GM23338 (cell line): ENCODE measurements around the gene CRYBG2. TPM values are rescaled to one million over a fixed set of nuclear protein-coding genes. Genes with fewer than 3 reads are reported as not detected.
A peak's percentile ranks its signal among the peaks of the same experiment; 100 is the strongest.

ENCODE experiments used
- ATAC-seq: fragments of 200-7000 bp; cut with Tn5 transposase; 3 replicates; pipeline ENCODE4 v1.9.1; 2020
- DNase-seq: peaks from one replicate; pipeline ENCODE4 v3.0.0-alpha.2; 2015; ENCODE audit warnings: low spot score
- H2AFZ ChIP-seq: fragments of 200-600 bp; sonication (generic); 2 replicates; pipeline ENCODE4 v1.8.0; 2016; ENCODE audit warnings: antibody characterized with exemption, mild to moderate bottlenecking, moderate library complexity
- H3F3A ChIP-seq: fragments of 200-600 bp; sonication (generic); replicated peaks from 2 replicates; pipeline ENCODE4 v1.8.0; 2017; ENCODE audit warnings: antibody characterized with exemption, mixed run types, low read depth
- H3K27ac ChIP-seq: fragments of 200-600 bp; sonication (generic); 2 replicates; pipeline ENCODE4 v1.6.1; 2016; ENCODE audit warnings: low read depth
- H3K27me3 ChIP-seq: fragments of 200-600 bp; sonication (generic); 2 replicates; pipeline ENCODE4 v1.8.0; 2016; ENCODE audit warnings: mild to moderate bottlenecking, mixed run types, moderate library complexity; ENCODE audit not compliant: insufficient read depth
- H3K36me3 ChIP-seq: fragments of 200-600 bp; sonication (generic); 2 replicates; pipeline ENCODE4 v1.8.0; 2016; ENCODE audit warnings: mild to moderate bottlenecking; ENCODE audit not compliant: insufficient read depth
- H3K4me1 ChIP-seq: fragments of 200-600 bp; sonication (generic); 2 replicates; pipeline ENCODE4 v1.8.0; 2016; ENCODE audit warnings: mild to moderate bottlenecking, moderate library complexity; ENCODE audit not compliant: insufficient read depth
- H3K4me2 ChIP-seq: fragments of 200-600 bp; sonication (generic); 2 replicates; pipeline ENCODE4 v1.7.1; 2017; ENCODE audit warnings: mixed run types
- H3K4me3 ChIP-seq: fragments of 200-600 bp; sonication (generic); 2 replicates; pipeline ENCODE4 v1.6.1; 2016; ENCODE audit warnings: mixed run types
- H3K79me2 ChIP-seq: fragments of 200-600 bp; sonication (generic); replicated peaks from 2 replicates; pipeline ENCODE4 v1.8.0; 2017; ENCODE audit warnings: mild to moderate bottlenecking; ENCODE audit not compliant: insufficient read depth
- H3K9me2 ChIP-seq: fragments of 200-600 bp; sonication (generic); 2 replicates; pipeline ENCODE4 v1.8.0; 2017; ENCODE audit not compliant: insufficient read depth
- H4K20me1 ChIP-seq: fragments of 200-600 bp; sonication (generic); replicated peaks from 2 replicates; pipeline ENCODE4 v1.8.0; 2017; ENCODE audit warnings: mild to moderate bottlenecking; ENCODE audit not compliant: insufficient read depth
- H3K27ac Mint-ChIP-seq: 2 replicates; pipeline ENCODE4 v1.8.0; 2020; ENCODE audit warnings: inconsistent platforms, mild to moderate bottlenecking, moderate library complexity, mixed read lengths
- H3K27me3 Mint-ChIP-seq: 3 replicates; pipeline ENCODE4 v1.8.0; 2022; ENCODE audit warnings: low read depth, mild to moderate bottlenecking, moderate library complexity, mixed read lengths, inconsistent platforms; ENCODE audit not compliant: insufficient read depth, poor library complexity
- H3K36me3 Mint-ChIP-seq: 3 replicates; pipeline ENCODE4 v1.8.0; 2021; ENCODE audit warnings: low read depth, mild to moderate bottlenecking, inconsistent platforms, moderate library complexity, mixed read lengths
- H3K4me1 Mint-ChIP-seq: 3 replicates; pipeline ENCODE4 v1.8.0; 2020; ENCODE audit warnings: mild to moderate bottlenecking, inconsistent platforms, mixed read lengths
- H3K4me3 Mint-ChIP-seq: 3 replicates; pipeline ENCODE4 v1.8.0; 2021; ENCODE audit warnings: moderate library complexity, mild to moderate bottlenecking, inconsistent platforms, mixed read lengths
- H3K9me3 Mint-ChIP-seq: 3 replicates; pipeline ENCODE4 v1.8.0; 2020; ENCODE audit warnings: moderate library complexity, mild to moderate bottlenecking, inconsistent platforms, mixed read lengths
- CREB1 ChIP-seq: fragments of 250-450 bp; sonication (Bioruptor Pico); IDR thresholded peaks from 2 replicates; pipeline ENCODE4 v1.5.0; 2020; ENCODE audit warnings: low read depth, mild to moderate bottlenecking, moderate library complexity
- EZH2 ChIP-seq: fragments of 200-600 bp; sonication (generic); IDR thresholded peaks from one replicate; pipeline ENCODE4 v1.8.0; 2017; ENCODE audit warnings: antibody characterized with exemption, mild to moderate bottlenecking, low read depth; ENCODE audit not compliant: unreplicated experiment
- JUNB ChIP-seq: IDR thresholded peaks from one replicate; pipeline ENCODE4 v1.6.1; 2016; ENCODE audit warnings: antibody characterized with exemption; ENCODE audit not compliant: unreplicated experiment
- REST ChIP-seq: IDR thresholded peaks from one replicate; pipeline ENCODE4 v1.6.1; 2018; ENCODE audit warnings: antibody characterized with exemption; ENCODE audit not compliant: unreplicated experiment
- STAT1 ChIP-seq: IDR thresholded peaks from one replicate; pipeline ENCODE4 v1.6.1; 2016; ENCODE audit warnings: antibody characterized with exemption; ENCODE audit not compliant: unreplicated experiment
- ZNF331 ChIP-seq: fragments of 250-450 bp; sonication (Bioruptor Pico); IDR thresholded peaks from 2 replicates; pipeline ENCODE4 v1.5.0; 2020; ENCODE audit warnings: low read depth, mild to moderate bottlenecking, moderate library complexity
- polyA plus RNA-seq: library from polyadenylated mRNA; unstranded; fragments of >200 nt; fragmentation: Nextera tagmentation; extraction: Ambion mirVana; gene quantifications from 2 replicates; pipeline ENCODE4 v1.2.1, GENCODE V29; 2016
- total RNA-seq: library from RNA; depleted of rRNA; stranded (reverse); fragments of >200 nt; shearing (Covaris generic); gene quantifications from 2 replicates; pipeline ENCODE4 v1.2.3, GENCODE V29; 2014
- TF ChIP-seq, protein P1 (sequence below), 2 experiments: fragments of 200-600 bp in 1 of 2; sonication (generic) in 1 of 2; conservative IDR thresholded peaks; 2 replicates each; pipeline versions ENCODE4 v1.5.1 to v1.6.1; 2016 to 2017; ENCODE audit warnings: antibody characterized with exemption in 2 of 2, low read depth in 2 of 2, mild to moderate bottlenecking in 2 of 2, moderate library complexity in 1 of 2
- TF ChIP-seq, protein P2 (sequence below): fragments of 250-450 bp; sonication (Bioruptor Pico); IDR thresholded peaks from 2 replicates; pipeline ENCODE4 v1.5.0; 2020; ENCODE audit warnings: mild to moderate bottlenecking, moderate library complexity

The CRYBG2 gene
- total and polyA plus RNA-seq, 2 experiments from 2014 or later: 17.6 to 18.4 TPM

- TF ChIP-seq JUNB: no peak
- no peak for TF ChIP-seq EZH2
- TF ChIP-seq ZNF331 (CRISPR knock-in tag): no peak
- TF ChIP-seq, protein P1, sequence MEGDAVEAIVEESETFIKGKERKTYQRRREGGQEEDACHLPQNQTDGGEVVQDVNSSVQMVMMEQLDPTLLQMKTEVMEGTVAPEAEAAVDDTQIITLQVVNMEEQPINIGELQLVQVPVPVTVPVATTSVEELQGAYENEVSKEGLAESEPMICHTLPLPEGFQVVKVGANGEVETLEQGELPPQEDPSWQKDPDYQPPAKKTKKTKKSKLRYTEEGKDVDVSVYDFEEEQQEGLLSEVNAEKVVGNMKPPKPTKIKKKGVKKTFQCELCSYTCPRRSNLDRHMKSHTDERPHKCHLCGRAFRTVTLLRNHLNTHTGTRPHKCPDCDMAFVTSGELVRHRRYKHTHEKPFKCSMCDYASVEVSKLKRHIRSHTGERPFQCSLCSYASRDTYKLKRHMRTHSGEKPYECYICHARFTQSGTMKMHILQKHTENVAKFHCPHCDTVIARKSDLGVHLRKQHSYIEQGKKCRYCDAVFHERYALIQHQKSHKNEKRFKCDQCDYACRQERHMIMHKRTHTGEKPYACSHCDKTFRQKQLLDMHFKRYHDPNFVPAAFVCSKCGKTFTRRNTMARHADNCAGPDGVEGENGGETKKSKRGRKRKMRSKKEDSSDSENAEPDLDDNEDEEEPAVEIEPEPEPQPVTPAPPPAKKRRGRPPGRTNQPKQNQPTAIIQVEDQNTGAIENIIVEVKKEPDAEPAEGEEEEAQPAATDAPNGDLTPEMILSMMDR (conservative IDR thresholded peaks at IDR 0.05; ENCODE audit: low read depth in 2 of 2): no peak
- TF ChIP-seq CREB1: no peak
- TF ChIP-seq, protein P2, sequence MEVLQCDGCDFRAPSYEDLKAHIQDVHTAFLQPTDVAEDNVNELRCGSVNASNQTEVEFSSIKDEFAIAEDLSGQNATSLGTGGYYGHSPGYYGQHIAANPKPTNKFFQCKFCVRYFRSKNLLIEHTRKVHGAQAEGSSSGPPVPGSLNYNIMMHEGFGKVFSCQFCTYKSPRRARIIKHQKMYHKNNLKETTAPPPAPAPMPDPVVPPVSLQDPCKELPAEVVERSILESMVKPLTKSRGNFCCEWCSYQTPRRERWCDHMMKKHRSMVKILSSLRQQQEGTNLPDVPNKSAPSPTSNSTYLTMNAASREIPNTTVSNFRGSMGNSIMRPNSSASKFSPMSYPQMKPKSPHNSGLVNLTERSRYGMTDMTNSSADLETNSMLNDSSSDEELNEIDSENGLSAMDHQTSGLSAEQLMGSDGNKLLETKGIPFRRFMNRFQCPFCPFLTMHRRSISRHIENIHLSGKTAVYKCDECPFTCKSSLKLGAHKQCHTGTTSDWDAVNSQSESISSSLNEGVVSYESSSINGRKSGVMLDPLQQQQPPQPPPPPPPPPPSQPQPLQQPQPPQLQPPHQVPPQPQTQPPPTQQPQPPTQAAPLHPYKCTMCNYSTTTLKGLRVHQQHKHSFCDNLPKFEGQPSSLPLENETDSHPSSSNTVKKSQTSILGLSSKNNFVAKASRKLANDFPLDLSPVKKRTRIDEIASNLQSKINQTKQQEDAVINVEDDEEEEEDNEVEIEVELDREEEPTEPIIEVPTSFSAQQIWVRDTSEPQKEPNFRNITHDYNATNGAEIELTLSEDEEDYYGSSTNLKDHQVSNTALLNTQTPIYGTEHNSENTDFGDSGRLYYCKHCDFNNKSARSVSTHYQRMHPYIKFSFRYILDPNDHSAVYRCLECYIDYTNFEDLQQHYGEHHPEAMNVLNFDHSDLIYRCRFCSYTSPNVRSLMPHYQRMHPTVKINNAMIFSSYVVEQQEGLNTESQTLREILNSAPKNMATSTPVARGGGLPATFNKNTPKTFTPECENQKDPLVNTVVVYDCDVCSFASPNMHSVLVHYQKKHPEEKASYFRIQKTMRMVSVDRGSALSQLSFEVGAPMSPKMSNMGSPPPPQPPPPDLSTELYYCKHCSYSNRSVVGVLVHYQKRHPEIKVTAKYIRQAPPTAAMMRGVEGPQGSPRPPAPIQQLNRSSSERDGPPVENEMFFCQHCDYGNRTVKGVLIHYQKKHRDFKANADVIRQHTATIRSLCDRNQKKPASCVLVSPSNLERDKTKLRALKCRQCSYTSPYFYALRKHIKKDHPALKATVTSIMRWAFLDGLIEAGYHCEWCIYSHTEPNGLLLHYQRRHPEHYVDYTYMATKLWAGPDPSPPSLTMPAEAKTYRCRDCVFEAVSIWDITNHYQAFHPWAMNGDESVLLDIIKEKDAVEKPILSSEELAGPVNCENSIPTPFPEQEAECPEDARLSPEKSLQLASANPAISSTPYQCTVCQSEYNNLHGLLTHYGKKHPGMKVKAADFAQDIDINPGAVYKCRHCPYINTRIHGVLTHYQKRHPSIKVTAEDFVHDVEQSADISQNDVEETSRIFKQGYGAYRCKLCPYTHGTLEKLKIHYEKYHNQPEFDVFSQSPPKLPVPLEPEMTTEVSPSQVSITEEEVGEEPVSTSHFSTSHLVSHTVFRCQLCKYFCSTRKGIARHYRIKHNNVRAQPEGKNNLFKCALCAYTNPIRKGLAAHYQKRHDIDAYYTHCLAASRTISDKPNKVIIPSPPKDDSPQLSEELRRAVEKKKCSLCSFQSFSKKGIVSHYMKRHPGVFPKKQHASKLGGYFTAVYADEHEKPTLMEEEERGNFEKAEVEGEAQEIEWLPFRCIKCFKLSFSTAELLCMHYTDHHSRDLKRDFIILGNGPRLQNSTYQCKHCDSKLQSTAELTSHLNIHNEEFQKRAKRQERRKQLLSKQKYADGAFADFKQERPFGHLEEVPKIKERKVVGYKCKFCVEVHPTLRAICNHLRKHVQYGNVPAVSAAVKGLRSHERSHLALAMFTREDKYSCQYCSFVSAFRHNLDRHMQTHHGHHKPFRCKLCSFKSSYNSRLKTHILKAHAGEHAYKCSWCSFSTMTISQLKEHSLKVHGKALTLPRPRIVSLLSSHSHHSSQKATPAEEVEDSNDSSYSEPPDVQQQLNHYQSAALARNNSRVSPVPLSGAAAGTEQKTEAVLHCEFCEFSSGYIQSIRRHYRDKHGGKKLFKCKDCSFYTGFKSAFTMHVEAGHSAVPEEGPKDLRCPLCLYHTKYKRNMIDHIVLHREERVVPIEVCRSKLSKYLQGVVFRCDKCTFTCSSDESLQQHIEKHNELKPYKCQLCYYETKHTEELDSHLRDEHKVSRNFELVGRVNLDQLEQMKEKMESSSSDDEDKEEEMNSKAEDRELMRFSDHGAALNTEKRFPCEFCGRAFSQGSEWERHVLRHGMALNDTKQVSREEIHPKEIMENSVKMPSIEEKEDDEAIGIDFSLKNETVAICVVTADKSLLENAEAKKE: no peak
- no peak for TF ChIP-seq REST
- TF ChIP-seq STAT1: no peak
- peaks cover 48% of the 10 kb centered on the region for H3K4me1 Mint-ChIP-seq
- no peaks in the 10 kb centered on the region for H3K79me2 ChIP-seq
- no peak overlapping the region for H3K4me3 Mint-ChIP-seq
- H3K27ac ChIP-seq: no peak overlapping the region
- no peak for ATAC-seq
- no peaks in the 10 kb centered on the region; the same call in 2 of the 3 replicates for H3K9me3 Mint-ChIP-seq
- no peaks in the 10 kb centered on the region; the same call in 1 of the 2 replicates for H4K20me1 ChIP-seq
- H3K36me3 Mint-ChIP-seq: peaks cover 54% of the 10 kb centered on the region
- H3K27ac Mint-ChIP-seq: peak overlapping the region; percentile 41; the same call in 1 of the 2 replicates
- peaks cover 27% of the 10 kb centered on the region for H3F3A ChIP-seq
- no peak overlapping the region for H3K4me3 ChIP-seq
- no peak overlapping the region for H2AFZ ChIP-seq
- peaks cover 20% of the 10 kb centered on the region for H3K27me3 Mint-ChIP-seq
- H3K36me3 ChIP-seq: peaks cover 21% of the 10 kb centered on the region
- H3K9me2 ChIP-seq: no peaks in the 10 kb centered on the region
- no peak overlapping the region for H3K4me2 ChIP-seq
- DNase-seq: no peak
- peaks cover 15% of the 10 kb centered on the region for H3K4me1 ChIP-seq
- no peaks in the 10 kb centered on the region for H3K27me3 ChIP-seq
These were observed 75.6 kb downstream of the CRYBG2 start for GRCh38 chr1:26278303-26278702.
